Epithelial cell of prostate (primary cell): ENCODE data around the gene DLX3.

Source experiments
- DNase-seq: peaks from one replicate; pipeline ENCODE4 v3.0.0-alpha.2; 2011; ENCODE audit warnings: low read depth, low spot score
- H3K27ac ChIP-seq: fragments of 450-650 bp; 2 replicates; pipeline ENCODE4 v1.5.1; 2017; ENCODE audit warnings: mild to moderate bottlenecking

Gene DLX3

DNA sequence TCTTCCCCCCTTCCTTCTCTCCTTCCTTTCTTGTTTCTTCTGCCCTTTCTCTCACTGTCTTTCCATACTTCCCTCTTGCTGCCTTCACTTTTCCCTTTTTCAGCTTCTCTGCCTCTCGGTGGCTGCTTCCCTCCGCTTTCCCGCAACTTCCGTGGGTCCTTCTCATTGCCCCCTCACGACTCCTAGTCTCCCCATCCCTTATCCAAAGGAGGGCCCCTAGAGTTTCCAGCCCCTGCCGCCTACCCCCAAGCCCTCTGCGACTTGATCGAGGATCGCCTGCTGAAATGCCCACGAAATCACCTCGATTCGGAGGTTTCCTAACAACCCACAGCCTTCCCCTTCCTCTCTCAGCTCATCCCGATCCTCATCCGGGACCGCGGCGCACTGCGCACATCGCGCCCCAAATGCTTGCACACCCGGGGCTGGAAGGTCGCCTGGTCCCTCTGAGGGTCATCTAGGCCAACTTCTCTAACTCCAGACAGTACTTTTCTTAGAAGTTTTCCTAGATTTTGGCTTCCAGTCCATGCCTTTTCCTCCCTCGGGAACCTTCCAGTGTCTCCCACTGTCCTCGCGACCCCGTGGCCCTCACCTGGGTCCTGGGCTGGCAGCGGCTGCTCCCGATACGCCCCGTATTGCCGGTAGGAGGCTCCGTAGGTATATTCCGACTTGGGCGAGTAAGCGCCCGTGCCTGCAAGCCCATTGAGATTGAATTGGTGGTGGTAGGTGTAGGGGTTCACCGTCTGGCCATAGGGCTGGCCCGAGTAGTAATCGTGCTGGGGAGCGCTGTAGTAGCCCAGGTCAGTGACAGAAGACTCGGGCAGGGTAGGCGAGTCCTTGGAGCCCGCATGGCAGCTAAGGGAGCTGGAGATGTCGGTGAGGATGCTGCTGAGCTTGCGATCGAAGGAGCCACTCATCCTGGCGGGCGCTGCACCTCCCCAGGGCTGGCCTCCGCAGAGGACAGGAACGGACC lies 654 bp downstream of the DLX3 start:
- DNase-seq, result no peak
- H3K27ac ChIP-seq, result no peak overlapping the region

DNA sequence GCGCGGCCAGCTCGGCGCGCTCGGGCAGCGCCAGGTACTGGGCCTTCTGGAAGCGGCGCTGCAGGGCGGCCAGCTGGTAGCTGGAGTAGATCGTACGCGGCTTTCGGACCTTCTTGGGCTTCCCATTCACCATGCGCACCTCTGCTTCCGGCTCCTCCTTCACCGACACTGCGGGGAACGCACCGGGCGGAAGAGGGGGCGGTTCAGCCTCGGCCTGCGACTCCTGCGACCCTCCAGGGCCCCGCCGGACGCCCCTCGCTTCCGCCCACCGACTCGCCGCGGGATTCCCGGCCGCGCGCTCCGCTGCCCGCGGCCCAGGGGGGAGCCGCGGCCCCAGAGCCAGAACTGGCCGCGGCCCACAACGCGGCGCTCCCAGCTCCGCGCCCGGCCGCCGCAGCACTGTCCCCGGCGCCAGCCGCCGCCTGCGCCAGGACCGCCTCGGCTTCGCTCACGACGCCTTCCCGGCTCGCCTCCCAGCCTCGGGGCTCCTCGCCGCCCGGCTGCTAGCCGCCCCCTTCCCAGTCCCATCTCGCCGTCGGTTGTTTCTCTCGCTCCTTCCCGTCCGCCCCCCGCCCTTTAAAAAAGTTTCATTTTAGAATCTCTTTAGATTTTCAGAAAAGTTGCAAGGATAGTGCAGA lies 1.5 kb downstream of the DLX3 start:
- no peak overlapping the region for H3K27ac ChIP-seq
- DNase-seq, result no peak

DNA sequence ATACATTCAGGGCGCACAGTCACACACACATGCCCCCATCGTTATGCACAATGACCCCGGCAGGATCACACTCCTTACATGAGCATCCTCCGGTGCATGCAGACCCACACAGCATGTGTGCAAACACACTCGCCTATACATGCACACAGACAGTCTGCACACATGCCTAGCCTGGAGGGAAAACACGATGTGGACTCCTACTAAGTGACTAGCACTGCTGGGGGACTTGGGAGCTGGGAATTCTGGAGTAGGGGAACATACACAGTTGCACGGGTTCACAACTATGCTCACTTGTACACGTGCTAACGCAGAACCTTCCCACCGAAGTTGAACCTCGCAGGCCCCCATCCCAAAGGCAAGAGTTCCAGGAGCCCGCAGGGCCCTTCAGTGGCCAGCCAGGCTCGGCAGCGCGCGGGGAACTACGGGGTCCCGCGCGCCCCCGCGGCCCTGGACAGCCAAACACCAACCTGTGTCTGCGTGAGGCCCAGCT lies 2.0 kb downstream of the DLX3 start:
- DNase-seq, result no peak
- no peak overlapping the region for H3K27ac ChIP-seq

DNA sequence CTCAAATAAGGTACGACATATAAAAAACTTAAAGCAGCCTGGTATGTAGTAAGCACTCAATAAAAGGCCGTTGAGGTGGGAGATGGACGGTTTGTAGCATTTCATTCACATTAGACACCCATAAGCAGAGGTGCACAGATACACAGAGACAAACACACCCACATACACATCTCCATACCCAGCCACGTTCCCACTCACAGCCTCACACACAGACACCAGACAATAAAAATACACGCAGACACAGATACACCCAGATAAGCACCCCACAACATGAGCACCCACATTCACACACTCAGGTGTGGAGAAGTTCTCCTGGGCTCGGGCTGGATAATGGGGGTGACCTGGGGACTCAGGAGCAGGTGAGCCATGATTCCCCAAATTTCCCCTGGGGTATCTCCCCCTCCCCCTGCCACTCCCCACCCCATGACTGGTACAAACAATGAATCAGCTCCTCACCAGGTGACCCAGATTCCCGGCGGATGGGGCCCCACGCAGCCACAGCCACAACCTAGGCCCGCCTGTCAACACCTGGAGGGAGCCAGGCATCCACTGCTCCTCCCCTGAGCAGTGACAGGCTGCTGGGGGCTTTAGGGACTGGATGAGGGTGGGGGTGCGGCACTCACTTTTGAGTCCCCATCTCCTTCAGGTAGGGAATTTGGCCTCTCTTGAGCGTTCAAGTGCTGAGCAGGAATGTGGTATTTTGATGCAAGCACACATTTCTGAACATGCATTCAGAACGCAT lies 2.7 kb downstream of the DLX3 start:
- no peak for DNase-seq
- H3K27ac ChIP-seq, result no peak overlapping the region

DNA sequence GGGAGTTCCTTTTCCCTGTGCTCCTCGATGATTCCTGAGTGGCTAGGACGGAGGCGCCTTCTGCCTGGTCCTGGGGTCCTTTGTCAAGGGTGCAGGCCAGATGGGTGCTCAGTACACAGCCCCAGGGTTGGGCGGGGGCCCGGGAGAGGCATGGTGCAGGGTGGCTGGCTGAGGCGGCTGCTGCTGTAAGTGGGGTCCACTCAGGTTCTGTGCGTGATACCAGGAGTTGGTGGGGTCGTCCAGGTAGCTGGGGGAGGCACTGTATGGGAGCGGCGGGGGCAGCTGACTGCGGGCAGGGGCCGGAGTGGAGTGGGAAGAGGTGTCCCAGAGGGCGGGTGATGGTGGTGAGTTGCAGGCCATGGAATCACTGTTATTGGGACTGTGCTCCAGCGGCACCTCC lies 3.6 kb downstream of the DLX3 start:
- no peak for DNase-seq
- no peak overlapping the region for H3K27ac ChIP-seq

DNA sequence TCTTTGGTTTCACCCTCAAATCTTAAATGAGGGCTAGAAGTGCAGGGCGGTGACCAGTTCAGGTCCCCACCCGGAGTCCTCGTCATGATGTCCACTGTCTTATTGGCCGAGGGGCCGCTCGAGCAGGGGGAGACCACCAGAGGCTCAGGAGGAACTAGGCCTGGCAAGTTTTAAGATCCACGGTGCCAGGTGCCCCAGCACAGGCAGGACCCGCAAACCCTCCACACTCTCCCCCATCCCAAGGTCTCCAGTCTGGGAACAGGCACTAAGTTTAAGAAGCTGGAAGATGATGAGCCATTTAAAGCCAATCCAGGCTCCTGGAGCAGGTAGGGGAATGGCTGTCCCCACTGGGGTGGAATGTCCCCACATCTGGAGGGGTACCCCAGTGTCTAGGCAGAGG lies 4.1 kb downstream of the DLX3 start:
- DNase-seq, result no peak
- no peak overlapping the region for H3K27ac ChIP-seq

DNA sequence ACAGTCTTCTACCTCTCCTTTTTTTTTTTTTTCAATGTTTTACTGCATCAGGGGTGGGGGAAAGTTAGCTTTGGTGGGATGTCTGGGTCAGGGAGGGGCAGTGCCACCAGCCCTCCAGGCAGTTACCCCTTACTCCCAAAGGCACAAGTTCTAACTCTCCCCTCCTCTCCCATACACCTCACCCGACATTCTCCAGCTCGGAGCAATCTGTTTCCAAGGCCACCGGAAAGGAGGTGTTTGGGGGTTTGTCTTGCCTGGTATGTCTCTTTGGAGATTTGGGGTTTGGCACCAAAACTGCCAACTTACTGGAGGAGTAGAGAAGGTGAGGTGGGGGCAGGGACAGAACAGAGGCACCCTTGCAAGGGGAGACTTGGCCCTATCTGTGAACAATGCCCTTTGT lies 4.7 kb downstream of the DLX3 start:
- DNase-seq, result no peak
- no peak overlapping the region for H3K27ac ChIP-seq

DNA sequence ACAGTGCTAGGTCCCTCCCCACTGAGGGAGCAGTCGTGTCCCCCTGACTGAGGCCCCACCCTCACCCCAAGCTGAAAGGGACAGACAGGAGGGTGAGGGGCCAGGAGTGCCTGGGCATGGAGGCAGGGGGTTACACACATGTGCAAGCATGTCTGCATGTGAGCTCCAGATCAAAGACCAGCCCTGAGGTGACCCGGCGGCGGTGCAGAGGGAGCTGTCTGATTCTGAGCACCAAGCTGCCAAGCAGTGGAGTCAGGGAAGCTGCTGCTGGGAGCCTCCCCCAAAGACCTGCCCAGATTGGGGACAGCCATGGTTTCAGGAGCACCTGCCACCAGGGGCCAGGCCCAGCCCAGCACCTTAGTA lies 5.5 kb downstream of the DLX3 start:
- DNase-seq, result no peak
- no peak overlapping the region for H3K27ac ChIP-seq

DNA sequence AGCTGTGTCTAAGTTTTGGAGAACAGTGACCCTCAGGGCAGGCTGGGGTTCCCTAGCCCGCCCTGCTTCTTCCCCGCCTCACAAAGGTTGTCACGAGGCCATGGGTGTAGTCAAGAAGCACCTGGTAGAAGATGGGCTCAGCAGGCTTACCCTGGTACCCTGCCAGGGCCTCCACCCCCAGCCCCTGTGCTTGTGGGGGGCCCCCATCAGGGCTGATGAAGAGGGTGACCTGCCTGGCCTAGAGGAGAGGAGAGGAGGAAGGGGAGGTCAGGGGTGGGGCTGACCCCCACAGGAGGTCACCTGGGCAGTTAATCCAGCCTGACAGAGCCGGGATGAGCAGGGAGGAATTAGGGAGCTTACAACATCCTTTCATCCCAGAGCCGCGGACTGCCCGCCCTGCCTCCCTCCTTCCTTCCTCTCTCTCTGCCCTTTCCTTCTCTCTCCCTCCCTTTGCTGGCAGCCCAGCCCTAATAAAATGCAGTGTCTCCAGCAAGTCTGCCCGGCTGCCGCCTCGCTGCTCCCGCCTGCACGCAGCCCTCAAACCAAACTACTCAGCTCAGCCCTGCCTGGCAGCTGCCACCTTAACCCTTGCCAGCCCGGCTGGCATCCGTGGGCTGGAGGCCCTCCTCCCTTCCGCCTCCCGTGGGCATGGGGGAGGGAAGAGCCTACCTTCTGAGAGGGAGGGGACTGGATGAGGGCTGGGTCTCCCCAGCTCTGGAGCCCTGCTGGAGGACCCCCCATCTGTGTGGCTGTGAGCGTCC lies 7.2 kb downstream of the DLX3 start:
- no peak for DNase-seq
- H3K27ac ChIP-seq, result no peak overlapping the region

DNA sequence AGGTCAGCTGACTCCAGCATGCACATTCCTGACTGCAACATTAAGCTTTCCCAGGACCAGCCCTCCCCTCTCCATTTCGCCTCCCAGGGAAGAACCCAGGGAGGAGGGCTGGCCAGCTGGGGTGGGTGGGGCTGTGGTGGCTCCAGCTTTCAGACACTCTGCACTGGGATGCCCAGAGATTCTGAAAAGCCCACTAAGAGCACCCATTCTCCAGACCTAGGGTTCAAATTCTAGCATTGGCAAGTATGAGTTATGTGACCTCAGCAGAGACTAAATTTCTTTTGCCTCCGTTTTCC lies 7.8 kb downstream of the DLX3 start:
- DNase-seq, result no peak
- H3K27ac ChIP-seq, result no peak overlapping the region

DNA sequence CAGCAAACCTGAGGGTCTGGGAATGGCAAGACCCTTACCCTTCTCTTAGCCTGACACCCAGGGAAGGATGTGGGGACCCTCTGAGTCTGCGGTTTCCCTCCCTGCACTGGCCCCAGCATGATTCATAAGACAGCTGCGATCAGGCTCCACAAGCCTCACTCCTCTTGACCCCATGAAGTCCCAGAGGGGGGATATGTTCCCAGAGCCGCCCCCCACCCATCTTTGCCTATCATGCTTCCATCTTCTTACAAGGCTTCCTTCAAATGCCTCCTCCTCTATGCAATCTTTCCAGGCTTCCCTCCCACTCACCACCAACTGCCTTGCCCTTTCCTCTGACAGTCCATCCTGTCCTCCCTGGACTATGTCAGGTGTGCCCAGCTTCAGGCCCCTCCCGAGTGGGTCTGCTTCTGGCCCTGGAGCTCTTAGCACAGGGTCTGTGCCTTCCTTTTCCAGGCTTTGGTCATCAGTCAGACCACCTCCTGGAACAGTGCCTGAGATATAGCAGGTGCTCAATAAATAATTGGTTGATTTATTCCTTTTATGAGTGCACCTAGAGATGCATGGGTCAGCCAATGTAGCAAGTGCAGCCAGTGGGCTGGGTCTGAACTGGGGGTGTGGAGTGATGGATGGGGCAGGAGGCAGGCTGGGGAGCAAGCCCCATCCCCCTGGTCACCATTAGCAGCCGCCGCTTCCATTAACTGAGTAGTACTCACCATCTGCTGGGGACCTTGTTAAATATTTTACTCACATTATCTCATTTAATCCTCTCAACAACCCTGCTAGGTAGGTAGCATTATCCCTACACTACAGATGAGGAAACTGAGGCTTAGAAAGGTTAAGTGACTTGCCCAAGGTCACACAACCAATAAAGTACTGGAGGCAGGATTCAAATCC lies 8.4 kb downstream of the DLX3 start:
- no peak overlapping the region for H3K27ac ChIP-seq

DNA sequence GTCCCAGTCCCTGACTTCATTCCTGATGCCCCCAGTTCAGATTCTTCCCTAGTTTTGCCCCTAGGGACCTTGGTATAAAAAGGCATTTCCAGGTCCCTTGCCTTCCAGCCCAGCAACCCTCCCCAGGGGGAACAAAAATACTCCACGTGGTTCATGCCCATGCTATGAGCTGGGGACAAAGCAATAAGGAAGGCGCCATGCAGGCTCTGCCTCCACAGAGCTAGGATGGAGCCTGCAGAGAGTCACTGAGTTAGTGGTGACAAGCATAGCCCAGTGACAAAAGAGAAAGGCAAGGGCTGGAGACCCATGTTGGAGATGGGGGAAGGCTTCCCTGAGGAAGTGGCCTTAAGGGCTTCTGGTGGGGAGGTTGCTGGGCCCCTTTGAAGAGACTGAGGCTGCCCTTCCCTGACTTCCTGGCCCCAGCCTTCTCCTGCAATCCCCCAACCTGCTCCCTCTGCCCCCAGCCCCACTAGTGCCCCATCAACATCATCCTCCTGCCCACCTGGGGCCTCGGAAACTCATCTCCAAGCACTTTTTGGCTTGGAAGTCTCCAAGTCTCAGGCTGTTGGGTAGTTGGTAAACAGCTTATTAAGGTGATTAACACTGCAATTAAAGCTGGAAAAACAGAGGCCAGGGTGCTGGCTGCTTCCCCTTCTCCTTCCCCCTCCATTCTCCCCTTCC lies 9.6 kb downstream of the DLX3 start:
- no peak for DNase-seq
- no peak overlapping the region for H3K27ac ChIP-seq

More for the DNA sequence above, 8.4 kb downstream of the DLX3 start:
- no peak for DNase-seq

DNA sequence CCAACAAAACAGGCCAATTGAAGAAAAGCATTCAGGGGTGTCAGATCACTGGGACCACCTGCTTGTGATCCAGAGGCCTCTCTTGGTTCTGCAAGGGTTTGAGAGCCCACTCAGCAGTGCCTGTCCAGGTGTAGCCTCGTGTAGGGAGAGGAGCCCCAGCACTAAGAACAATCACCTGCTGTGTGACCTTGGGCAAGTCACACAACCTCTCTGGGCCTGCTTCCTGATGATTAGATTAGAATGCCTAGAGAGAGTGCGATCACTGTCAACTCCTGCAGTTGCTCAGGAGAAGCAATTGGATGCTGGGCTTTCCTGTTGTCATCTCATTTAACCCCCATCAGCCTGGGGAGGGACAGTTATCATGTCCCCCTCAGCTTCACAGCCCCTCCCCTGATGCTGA lies 10.2 kb downstream of the DLX3 start:
- H3K27ac ChIP-seq, result no peak overlapping the region
- no peak for DNase-seq

DNA sequence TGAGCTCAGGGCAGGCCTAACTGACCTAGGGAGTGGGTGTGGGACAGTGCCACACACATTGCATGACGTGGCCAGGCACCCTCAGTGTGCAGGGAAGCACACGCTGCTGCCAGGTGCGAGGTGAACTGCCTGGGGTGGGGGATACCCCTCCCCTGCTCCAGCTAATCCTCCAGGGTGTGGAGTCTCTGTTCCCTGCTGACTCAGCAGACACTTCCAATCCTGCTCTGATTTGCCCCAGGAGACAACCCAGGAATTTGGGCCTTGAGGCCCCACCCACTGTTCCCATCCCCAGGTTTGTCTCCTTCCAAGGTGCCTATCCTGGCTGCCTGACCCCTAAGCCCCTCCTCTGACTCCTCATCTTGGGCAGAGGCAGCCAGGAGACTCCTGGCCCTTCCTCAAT lies 10.7 kb downstream of the DLX3 start:
- no peak for DNase-seq

DNA sequence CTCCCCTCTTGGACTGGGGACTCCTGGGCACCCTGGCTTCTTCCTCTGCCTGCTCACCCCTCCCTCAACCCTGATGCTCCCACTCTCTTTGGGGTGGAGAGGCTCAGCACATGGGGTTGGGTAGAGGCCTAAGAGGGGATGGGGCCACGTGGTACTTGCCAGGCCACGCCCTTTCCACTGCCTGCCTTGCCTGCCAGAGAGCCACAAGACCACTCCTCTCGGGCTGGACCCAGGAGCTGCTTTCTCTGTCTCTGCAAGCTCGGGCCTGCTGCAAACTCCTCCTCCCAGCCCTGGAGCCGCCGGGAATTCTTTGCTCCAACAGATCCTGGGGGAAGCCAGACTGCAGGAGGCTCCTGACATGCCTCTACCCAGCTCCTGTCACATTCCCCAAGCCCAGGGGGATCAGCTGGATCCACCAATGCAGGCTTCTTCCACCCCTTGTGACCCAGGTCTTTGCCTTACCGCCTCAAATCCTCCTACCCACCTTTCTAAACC lies 14.3 kb downstream of the DLX3 start:
- H3K27ac ChIP-seq, result no peak overlapping the region
- DNase-seq, result no peak

More for the DNA sequence above, 10.7 kb downstream of the DLX3 start:
- no peak overlapping the region for H3K27ac ChIP-seq

DNA sequence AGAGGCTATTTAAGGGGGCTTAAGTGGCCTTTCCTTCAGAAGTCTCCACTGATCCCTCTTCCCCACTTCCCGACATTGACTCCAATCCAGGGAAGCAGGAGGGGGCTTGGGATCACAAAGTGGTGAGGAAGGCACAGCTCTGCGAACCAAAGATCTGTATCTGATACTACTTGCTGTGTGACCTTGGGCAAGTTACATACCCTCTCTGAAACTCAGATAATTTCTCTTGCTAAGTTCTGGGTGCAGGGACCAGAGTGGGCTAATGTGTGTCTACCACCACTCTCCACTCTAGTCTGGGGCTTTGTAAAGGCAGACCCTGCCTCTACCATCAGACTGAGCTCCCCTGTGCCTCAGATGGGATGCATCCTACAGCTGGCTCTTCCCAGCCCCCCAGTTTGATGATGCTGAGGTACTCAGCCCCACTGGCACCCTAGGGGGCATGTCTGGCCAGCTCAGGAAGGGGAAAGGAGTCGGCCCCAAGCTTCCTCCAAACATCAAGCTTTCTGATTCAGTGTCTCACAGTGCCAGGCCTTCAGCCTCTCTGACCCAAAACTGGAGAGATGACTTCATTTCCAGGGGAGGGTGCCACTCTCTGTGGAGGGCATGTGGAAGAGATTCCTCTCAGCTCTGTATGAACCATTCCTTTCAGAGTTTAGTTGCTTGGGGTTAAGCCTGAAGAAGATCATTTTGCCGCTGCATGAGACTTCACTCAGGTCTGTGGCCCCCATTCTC lies 15.1 kb downstream of the DLX3 start:
- no peak for DNase-seq
- H3K27ac ChIP-seq, result no peak overlapping the region

DNA sequence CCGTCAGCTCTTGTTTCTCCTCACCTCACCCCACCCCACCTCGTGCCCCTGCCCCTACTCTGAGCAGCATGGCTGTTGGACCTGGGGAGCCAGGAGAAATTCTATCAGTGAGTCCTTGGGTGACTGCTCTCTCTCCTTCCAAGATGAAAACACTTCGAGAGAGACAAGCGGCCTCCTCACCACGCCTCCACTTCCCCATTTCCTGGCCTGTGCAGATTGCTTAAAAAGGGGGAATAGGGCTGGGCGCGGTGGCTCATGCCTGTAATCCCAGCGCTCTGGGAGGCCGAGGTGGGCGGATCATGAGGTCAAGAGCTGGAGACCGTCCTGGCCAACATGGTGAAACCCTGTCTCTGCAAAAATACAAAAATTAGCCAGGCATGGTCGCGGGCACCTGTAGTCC lies 16.5 kb downstream of the DLX3 start:
- DNase-seq, result no peak
- H3K27ac ChIP-seq, result no peak overlapping the region
